ENCODE measurements around the gene CCIN.

DNA sequence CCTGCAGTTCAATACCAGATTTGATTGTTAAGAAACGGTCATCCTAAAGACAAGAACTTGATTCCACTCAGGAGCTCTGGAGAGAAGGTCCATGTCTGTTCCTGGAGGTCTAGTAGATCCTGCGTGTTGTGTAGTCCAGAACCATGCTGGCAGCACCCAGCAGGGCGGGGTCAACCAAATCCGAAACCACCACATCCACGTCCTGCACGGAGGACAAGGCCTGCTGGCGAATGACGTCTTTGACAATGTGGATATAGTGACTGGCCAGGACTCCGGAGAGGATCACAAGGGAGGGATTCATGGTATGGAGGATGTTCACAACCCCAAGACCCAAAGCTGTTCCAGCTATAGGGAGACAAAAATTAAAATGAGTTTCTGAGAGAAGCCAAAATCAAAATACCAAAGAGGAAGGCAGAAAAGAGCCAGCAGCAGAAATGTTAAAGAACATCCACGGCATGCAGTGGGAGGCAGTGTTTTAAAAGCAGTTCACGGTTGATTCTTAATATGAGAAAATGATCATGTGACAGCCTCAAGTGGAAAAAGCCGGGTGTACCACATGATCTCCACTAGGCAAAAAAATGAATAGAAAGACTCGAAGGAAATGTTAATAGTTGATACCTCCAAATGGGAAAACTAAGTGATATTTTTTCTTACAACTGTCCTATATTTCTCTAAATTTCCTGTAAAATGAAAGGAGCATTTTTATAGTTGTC is 48.2 kb downstream of the CCIN start:
- TF ChIP-seq, protein P1, sequence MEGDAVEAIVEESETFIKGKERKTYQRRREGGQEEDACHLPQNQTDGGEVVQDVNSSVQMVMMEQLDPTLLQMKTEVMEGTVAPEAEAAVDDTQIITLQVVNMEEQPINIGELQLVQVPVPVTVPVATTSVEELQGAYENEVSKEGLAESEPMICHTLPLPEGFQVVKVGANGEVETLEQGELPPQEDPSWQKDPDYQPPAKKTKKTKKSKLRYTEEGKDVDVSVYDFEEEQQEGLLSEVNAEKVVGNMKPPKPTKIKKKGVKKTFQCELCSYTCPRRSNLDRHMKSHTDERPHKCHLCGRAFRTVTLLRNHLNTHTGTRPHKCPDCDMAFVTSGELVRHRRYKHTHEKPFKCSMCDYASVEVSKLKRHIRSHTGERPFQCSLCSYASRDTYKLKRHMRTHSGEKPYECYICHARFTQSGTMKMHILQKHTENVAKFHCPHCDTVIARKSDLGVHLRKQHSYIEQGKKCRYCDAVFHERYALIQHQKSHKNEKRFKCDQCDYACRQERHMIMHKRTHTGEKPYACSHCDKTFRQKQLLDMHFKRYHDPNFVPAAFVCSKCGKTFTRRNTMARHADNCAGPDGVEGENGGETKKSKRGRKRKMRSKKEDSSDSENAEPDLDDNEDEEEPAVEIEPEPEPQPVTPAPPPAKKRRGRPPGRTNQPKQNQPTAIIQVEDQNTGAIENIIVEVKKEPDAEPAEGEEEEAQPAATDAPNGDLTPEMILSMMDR (IDR thresholded peaks at IDR 0.05; ENCODE audit: insufficient read depth, low read length, poor library complexity, severe bottlenecking), result no peak
- TF ChIP-seq EZH2phosphoT487 (conservative IDR thresholded peaks at IDR 0.05; ENCODE audit: low read length), result no peak
